HCT116 (cell line): Measurements from ENCODE around the gene CSNK1G1. TPM values are rescaled to one million over a fixed set of nuclear protein-coding genes. Genes with fewer than 3 reads are reported as not detected.

ENCODE experiments used
- ATAC-seq: fragments of 200-7000 bp; cut with Tn5 transposase; 2 replicates; pipeline ENCODE4 v1.9.1; 2020; ENCODE audit warnings: mild to moderate bottlenecking, moderate library complexity
- BruUV-seq: library from RNA; stranded (reverse); fragments of 400-500 nt; replicated peaks from 2 replicates; lab custom pipeline; 2021; lab: Mats Ljungman, UMichigan
- CTCF ChIA-PET: fragments of 300-600 bp; sonication (Branson Sonifier 250); formaldehyde crosslinking; loops from one replicate; lab custom pipeline; 2021; ENCODE audit warnings: antibody characterized with exemption; lab: Charles Lee
- POLR2A ChIA-PET: fragments of 300-600, 350-600 bp; sonication (Branson Sonifier 250); formaldehyde crosslinking; loops from one replicate; lab custom pipeline; 2021; ENCODE audit warnings: antibody characterized with exemption; lab: Charles Lee
- RAD21 ChIA-PET, 2 experiments: fragments of 300-600 bp; sonication (Branson Sonifier 250); formaldehyde crosslinking; loops; one replicate each; lab custom pipeline; 2023; ENCODE audit warnings: low total read pairs in 2 of 2; ENCODE audit not compliant: uncharacterized antibody in 2 of 2, unreplicated experiment in 2 of 2, low non-redundant PET in 1 of 2; lab: Charles Lee
- DNase-seq: peaks from one replicate; pipeline ENCODE4 v3.0.0-alpha.2; 2010; ENCODE audit warnings: low read depth, low spot score
- H2AFZ ChIP-seq: fragments of 200-600 bp; shearing (Covaris generic), sonication (generic); 2 replicates; pipeline ENCODE4 v1.6.1; 2017; ENCODE audit warnings: low read depth, mixed run types, mixed read lengths, antibody characterized with exemption, low read length; ENCODE audit not compliant: poor library complexity, severe bottlenecking
- H3K27ac ChIP-seq: 2 replicates; pipeline ENCODE4 v1.5.1; 2012; ENCODE audit warnings: low read depth, low read length
- H3K27me3 ChIP-seq: fragments of 200-600 bp; sonication (generic); 2 replicates; pipeline ENCODE4 v1.6.1; 2016; ENCODE audit warnings: mixed run types, low read length, mixed read lengths; ENCODE audit not compliant: insufficient read depth
- H3K36me3 ChIP-seq, 2 experiments: fragments of 200-500 bp in 1 of 2; fragments of 200-600 bp in 1 of 2; sonication (Bioruptor generic) in 1 of 2; sonication (generic) in 1 of 2; 2 replicates each; pipeline versions ENCODE4 v1.5.1 to v1.6.1; 2014 to 2016; ENCODE audit warnings: low read length in 2 of 2, inconsistent platforms in 1 of 2, mixed read lengths in 1 of 2, mixed run types in 1 of 2; ENCODE audit not compliant: insufficient read depth in 2 of 2, control insufficient read depth in 1 of 2
- H3K4me1 ChIP-seq, 2 experiments: fragments of 200-600 bp in 1 of 2; sonication (generic) in 1 of 2; 2 replicates each; pipeline versions ENCODE4 v1.5.1 to v1.6.1; 2012 to 2017; ENCODE audit warnings: low read length in 2 of 2, inconsistent platforms in 1 of 2, mild to moderate bottlenecking in 1 of 2, mixed read lengths in 1 of 2, mixed run types in 1 of 2, moderate library complexity in 1 of 2; ENCODE audit not compliant: insufficient read depth in 2 of 2, control insufficient read depth in 1 of 2
- H3K4me2 ChIP-seq: fragments of 200-600 bp; sonication (generic); 2 replicates; pipeline ENCODE4 v1.6.1; 2017; ENCODE audit warnings: mixed run types, low read length, mixed read lengths
- H3K4me3 ChIP-seq, 2 experiments: fragments of 200-600 bp in 1 of 2; sonication (generic) in 1 of 2; replicated peaks in 1 of 2; 2 replicates each; pipeline ENCODE4 v1.5.1; 2011 to 2016; ENCODE audit warnings: low read length in 2 of 2, control low read depth in 1 of 2, low read depth in 1 of 2, mild to moderate bottlenecking in 1 of 2, mixed read lengths in 1 of 2, mixed run types in 1 of 2
- H3K79me2 ChIP-seq: fragments of 200-600 bp; sonication (generic); 2 replicates; pipeline ENCODE4 v1.6.1; 2017; ENCODE audit warnings: mild to moderate bottlenecking, mixed run types, low read length, moderate library complexity, mixed read lengths; ENCODE audit not compliant: insufficient read depth
- H3K9ac ChIP-seq: fragments of 200-600 bp; sonication (generic); 2 replicates; pipeline ENCODE4 v1.6.1; 2016; ENCODE audit warnings: low read length, mixed read lengths
- H3K9me2 ChIP-seq: fragments of 200-600 bp; sonication (generic), shearing (Covaris generic); 2 replicates; pipeline ENCODE4 v1.6.1; 2017; ENCODE audit warnings: mixed run types, mild to moderate bottlenecking, moderate library complexity; ENCODE audit not compliant: insufficient read depth
- H3K9me3 ChIP-seq, 2 experiments: fragments of 200-500 bp in 1 of 2; fragments of 200-600 bp in 1 of 2; sonication (Bioruptor generic) in 1 of 2; sonication (generic) in 1 of 2; 2 replicates each; pipeline ENCODE4 v1.6.1; 2014 to 2017; ENCODE audit warnings: low read length in 2 of 2, mixed read lengths in 2 of 2, inconsistent platforms in 1 of 2, low read depth in 1 of 2, mild to moderate bottlenecking in 1 of 2, mixed run types in 1 of 2, moderate library complexity in 1 of 2; ENCODE audit not compliant: control insufficient read depth in 1 of 2, insufficient read depth in 1 of 2
- H4K20me1 ChIP-seq: fragments of 200-600 bp; sonication (generic), shearing (Covaris generic); 2 replicates; pipeline ENCODE4 v1.6.1; 2017; ENCODE audit warnings: mixed run types, mild to moderate bottlenecking, moderate library complexity; ENCODE audit not compliant: insufficient read depth
- CBX3 ChIP-seq: IDR thresholded peaks from 2 replicates; pipeline ENCODE4 v1.6.1; 2012; ENCODE audit warnings: low read depth
- CEBPB ChIP-seq: IDR thresholded peaks from 2 replicates; pipeline ENCODE4 v1.6.1; 2012; ENCODE audit warnings: low read depth
- ELF1 ChIP-seq: IDR thresholded peaks from 2 replicates; pipeline ENCODE4 v1.6.1; 2012; ENCODE audit warnings: low read depth, borderline replicate concordance
- SP1 ChIP-seq: IDR thresholded peaks from 2 replicates; pipeline ENCODE4 v1.6.1; 2012; ENCODE audit warnings: low read depth
- SRF ChIP-seq: IDR thresholded peaks from 2 replicates; pipeline ENCODE4 v1.6.1; 2012; ENCODE audit warnings: low read depth
- YY1 ChIP-seq: IDR thresholded peaks from 2 replicates; pipeline ENCODE4 v1.6.1; 2011; ENCODE audit warnings: low read length, low read depth, moderate library complexity, mild to moderate bottlenecking; ENCODE audit not compliant: insufficient replicate concordance; ENCODE audit errors: extremely low read depth
- intact Hi-C: fragments of 100-400 bp; cut with micrococcal nuclease; formaldehyde crosslinking; loops from 2 replicates; pipeline ENCODE4 v1.10.0; 2022
- total RNA-seq: library from RNA; stranded (reverse); gene quantifications from one replicate; pipeline ENCODE4 v1.2.1, GENCODE V29; 2021; ENCODE audit not compliant: unreplicated experiment
- TF ChIP-seq, protein P1 (sequence below): IDR thresholded peaks from 2 replicates; pipeline ENCODE4 v1.6.1; 2012; ENCODE audit warnings: low read depth
- TF ChIP-seq, protein P2 (sequence below): IDR thresholded peaks from 2 replicates; pipeline ENCODE4 v1.6.1; 2012

CSNK1G1 gene
- total RNA-seq, 1 experiment from 2014 or later = 21.1 TPM

DNA sequence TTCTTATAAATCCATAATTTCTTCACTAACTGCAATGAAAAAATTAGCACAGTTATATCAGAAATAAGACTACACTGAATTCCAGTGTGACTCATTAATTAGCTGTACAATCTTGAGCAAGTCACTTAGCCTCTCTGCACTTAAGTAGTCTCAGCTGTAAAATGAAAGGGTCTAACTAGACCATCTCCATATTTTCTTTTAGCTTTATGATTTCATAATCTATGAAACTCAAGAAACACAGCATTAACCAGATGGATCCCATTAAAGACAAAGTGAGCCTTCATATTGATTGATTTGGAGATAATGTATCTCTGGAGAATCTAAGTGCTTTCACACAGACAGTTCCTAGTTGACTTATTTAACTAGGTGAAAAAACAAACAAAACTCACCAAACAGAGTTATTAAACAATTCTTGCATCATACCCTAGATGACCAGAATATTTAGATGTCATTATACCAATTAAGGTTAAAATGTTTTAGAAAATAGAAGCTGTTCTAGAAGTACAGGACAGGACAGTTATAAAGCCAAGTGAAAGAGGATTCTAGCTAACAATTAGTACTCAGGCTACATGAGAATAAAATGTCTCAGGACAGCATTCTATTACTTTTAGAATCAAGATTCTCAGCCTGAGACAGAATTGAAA lies 11.2 kb downstream of the CSNK1G1 start:
- H4K20me1 ChIP-seq = peaks cover 3% of the 10 kb centered on the region; the same call in 1 of the 2 replicates
- ChIA-PET POLR2A (interaction anchor here (0.9 kb wide), 1 partner anchor 18 kb away, joined by 3 read pairs; no protein-coding TSS in a partner anchor), CTCF (no interaction called here), RAD21 (no interaction called here)
- no peaks in the 10 kb centered on the region for H3K27me3 ChIP-seq
- DNase-seq (no peak), ATAC-seq (no peak)
- H3K36me3 ChIP-seq = 0 out of 4 replicates have a peak, but pooled peaks cover 0 to 2% of the 10 kb centered on the region in 2 experiments
- no peaks in the 10 kb centered on the region for H3K9me2 ChIP-seq
- BruUV-seq = no TSS peak
- H2AFZ ChIP-seq = no peak overlapping the region
- TF ChIP-seq, protein P1, sequence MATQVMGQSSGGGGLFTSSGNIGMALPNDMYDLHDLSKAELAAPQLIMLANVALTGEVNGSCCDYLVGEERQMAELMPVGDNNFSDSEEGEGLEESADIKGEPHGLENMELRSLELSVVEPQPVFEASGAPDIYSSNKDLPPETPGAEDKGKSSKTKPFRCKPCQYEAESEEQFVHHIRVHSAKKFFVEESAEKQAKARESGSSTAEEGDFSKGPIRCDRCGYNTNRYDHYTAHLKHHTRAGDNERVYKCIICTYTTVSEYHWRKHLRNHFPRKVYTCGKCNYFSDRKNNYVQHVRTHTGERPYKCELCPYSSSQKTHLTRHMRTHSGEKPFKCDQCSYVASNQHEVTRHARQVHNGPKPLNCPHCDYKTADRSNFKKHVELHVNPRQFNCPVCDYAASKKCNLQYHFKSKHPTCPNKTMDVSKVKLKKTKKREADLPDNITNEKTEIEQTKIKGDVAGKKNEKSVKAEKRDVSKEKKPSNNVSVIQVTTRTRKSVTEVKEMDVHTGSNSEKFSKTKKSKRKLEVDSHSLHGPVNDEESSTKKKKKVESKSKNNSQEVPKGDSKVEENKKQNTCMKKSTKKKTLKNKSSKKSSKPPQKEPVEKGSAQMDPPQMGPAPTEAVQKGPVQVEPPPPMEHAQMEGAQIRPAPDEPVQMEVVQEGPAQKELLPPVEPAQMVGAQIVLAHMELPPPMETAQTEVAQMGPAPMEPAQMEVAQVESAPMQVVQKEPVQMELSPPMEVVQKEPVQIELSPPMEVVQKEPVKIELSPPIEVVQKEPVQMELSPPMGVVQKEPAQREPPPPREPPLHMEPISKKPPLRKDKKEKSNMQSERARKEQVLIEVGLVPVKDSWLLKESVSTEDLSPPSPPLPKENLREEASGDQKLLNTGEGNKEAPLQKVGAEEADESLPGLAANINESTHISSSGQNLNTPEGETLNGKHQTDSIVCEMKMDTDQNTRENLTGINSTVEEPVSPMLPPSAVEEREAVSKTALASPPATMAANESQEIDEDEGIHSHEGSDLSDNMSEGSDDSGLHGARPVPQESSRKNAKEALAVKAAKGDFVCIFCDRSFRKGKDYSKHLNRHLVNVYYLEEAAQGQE = no peak
- H3K27ac ChIP-seq = no peak overlapping the region
- H3K9ac ChIP-seq = no peak overlapping the region
- H3K4me2 ChIP-seq = no peak overlapping the region
- H3K79me2 ChIP-seq = peaks cover 56% of the 10 kb centered on the region
- no peaks in the 10 kb centered on the region for H3K9me3 ChIP-seq
- peaks cover 0 to 8% of the 10 kb centered on the region in 2 experiments; a peak in 2 of 4 replicates for H3K4me1 ChIP-seq
- H3K4me3 ChIP-seq = no peak overlapping the region
- intact Hi-C loops = no loop called here

DNA sequence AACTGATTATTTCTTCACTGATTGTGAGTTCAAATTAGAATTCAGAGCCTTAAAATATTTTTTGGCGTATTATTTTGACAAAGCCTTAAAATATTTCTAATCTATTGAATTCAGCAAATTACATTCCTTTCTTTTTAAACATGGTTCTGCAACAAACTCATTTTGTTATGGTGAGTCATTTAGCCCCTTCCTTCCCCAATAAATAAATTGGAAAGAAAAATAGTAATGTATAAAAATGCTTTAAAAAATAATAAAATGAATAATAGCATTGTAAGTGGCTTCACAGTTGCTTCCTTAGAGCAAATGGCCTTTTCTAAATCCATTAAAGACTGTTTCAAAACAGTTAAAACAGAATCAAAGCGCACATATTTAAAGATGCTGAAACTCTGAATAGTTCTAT lies 12.1 kb downstream of the CSNK1G1 start:
- DNase-seq = no peak
- H3K9ac ChIP-seq = no peak overlapping the region
- H4K20me1 ChIP-seq = peaks cover 3% of the 10 kb centered on the region; the same call in 1 of the 2 replicates
- no peaks in the 10 kb centered on the region for H3K9me3 ChIP-seq
- no peaks in the 10 kb centered on the region for H3K27me3 ChIP-seq
- no TSS peak for BruUV-seq
- H3K27ac ChIP-seq = no peak overlapping the region
- ChIA-PET POLR2A (no interaction called here), CTCF (no interaction called here), RAD21 (no interaction called here)
- H3K4me2 ChIP-seq = no peak overlapping the region
- no peak overlapping the region for H2AFZ ChIP-seq
- 0 out of 4 replicates have a peak, but pooled peaks cover 0 to 2% of the 10 kb centered on the region in 2 experiments for H3K36me3 ChIP-seq
- H3K9me2 ChIP-seq = no peaks in the 10 kb centered on the region
- no peak overlapping the region for H3K4me3 ChIP-seq
- TF ChIP-seq ELF1 (no peak), CEBPB (no peak), YY1 (no peak), SRF (no peak), CBX3 (no peak), SP1 (no peak)
- TF ChIP-seq, protein P1 = no peak
- TF ChIP-seq, protein P2, sequence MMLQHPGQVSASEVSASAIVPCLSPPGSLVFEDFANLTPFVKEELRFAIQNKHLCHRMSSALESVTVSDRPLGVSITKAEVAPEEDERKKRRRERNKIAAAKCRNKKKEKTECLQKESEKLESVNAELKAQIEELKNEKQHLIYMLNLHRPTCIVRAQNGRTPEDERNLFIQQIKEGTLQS = no peak
- peaks cover 0 to 4% of the 10 kb centered on the region in 2 experiments; a peak in 2 of 4 replicates for H3K4me1 ChIP-seq
- peaks cover 49% of the 10 kb centered on the region for H3K79me2 ChIP-seq
- intact Hi-C loops = no loop called here
- no peak for ATAC-seq
